ENCODE measurements around the gene IFNA13.

IFNA13 gene

DNA sequence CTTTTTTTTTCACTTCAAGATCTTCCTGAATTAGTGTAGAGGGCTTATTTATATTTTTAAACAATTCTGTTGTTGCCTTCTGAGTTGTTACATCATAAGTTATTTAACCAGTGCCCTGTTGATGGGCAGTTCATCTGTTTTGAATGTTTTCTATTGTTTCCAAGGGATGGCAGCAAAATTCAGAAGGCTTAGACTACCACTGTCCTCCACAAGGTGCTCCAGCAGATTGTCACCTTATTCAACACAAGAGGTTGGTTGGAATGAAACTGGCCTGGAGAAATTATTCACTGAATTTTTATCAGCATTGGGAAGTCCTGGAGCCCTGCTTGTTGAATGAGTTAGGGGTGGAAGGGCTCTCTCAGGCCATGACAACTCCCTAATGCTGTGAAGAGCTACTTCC is 31.4 kb downstream of the IFNA13 start:
- no peak overlapping the region for H3K27ac ChIP-seq (ENCODE audit: low read length, poor library complexity, severe bottlenecking)
- no peak overlapping the region for H3K4ac ChIP-seq (ENCODE audit: low read depth in 1 of 2, low read length in 2 of 2)
- H2BK120ac ChIP-seq (ENCODE audit: low read depth, low read length), result no peak overlapping the region
- H3K27me3 ChIP-seq (ENCODE audit: control insufficient read depth in 1 of 2, insufficient read depth in 1 of 2, low read length in 2 of 2), result no peaks in the 10 kb centered on the region
- H4K91ac ChIP-seq (ENCODE audit: low read length), result no peak overlapping the region
- peaks cover 3% of the 10 kb centered on the region for H3K4me1 ChIP-seq (ENCODE audit: control insufficient read depth, insufficient read depth, low read depth, low read length)
- no peak overlapping the region for H3K9ac ChIP-seq (ENCODE audit: low read length)
- H3K79me1 ChIP-seq (replicated peaks; ENCODE audit: low read length, poor library complexity, severe bottlenecking), result no peaks in the 10 kb centered on the region
- H2BK12ac ChIP-seq (ENCODE audit: low read length in 2 of 2), result no peak overlapping the region
- H2AFZ ChIP-seq (ENCODE audit: low read depth, low read length), result no peak overlapping the region
- H2AK5ac ChIP-seq (ENCODE audit: low read length, severe bottlenecking), result no peak overlapping the region
- no peak overlapping the region for H3K18ac ChIP-seq (ENCODE audit: low read depth in 1 of 2, low read length in 2 of 2)
- H3K14ac ChIP-seq (ENCODE audit: low read length in 2 of 2), result no peak overlapping the region
- no peak overlapping the region for H2BK15ac ChIP-seq (ENCODE audit: low read depth, poor library complexity, severe bottlenecking)
- no peak overlapping the region for H3K4me3 ChIP-seq (ENCODE audit: insufficient read depth in 1 of 2, low read depth in 1 of 2, low read length in 2 of 2)
- H3K4me2 ChIP-seq (ENCODE audit: low read length, poor library complexity, severe bottlenecking), result no peak overlapping the region
- H3K9me3 ChIP-seq (ENCODE audit: control insufficient read depth, low read length), result no peaks in the 10 kb centered on the region
- no peak overlapping the region for H4K8ac ChIP-seq (ENCODE audit: low read length)
- DNase-seq, result no peak
- H2BK5ac ChIP-seq (ENCODE audit: low read depth, low read length, poor library complexity, severe bottlenecking), result no peak overlapping the region
- peaks cover 0 to 20% of the 10 kb centered on the region in 2 experiments for H3K36me3 ChIP-seq (ENCODE audit: control insufficient read depth in 1 of 2, insufficient read depth in 2 of 2, low read depth in 1 of 2, low read length in 2 of 2)
- no peak overlapping the region for H3K23ac ChIP-seq (ENCODE audit: low read length in 2 of 2)

DNA sequence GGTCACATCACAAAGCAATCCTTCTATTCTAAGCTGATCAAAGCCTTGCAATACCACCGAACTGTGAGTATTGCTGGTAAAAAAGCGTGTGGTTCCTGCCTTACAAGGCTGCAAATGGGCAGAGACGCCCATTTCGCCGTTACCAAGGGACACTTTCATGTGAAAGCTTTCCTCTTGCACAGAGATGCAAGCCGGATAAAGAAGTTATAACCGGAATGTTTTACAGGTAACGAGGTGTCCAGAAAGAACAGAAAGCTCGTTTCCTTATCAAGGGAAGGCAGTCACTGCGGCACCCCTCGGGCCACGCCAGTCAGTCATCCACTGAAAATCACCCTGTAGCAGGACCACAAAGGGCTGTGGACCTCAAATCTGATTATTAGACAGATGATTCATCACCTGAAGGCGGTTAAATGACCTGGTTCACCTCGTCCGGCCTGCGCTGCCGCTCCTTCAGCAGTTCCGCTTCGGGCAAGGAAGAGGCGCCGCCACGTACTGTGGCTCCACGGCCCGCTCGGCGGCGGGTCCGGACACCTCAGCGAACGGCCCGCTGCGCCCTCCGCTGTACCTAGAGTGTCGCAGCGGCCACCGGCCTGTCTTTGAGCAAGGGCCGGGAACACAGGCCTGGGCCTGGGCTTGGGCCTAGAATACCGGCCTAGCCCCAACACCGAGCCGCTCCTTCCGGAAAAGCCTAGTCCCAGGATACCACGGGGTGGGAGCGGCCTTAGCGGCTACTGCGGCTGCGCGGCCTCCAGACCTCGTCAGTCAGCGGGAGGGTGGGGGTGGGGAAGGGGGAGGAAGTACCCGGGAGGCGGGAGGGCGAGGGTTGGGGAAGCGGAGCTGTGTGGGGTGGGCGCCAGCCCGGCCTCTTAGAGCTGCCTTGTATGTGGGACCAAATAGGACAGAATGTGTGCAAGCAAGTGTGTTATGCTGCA is 32.9 kb downstream of the IFNA13 start, which contains the start of gene KLHL9:
Gene KLHL9, minus strand, starts transcription at position 704 of the 932 bp plus-strand sequence. Its CDS starts 545 bp downstream, at position 159.
- Histone ChIP-seq H3K36me3 (ENCODE audit: control insufficient read depth in 1 of 2, insufficient read depth in 2 of 2, low read depth in 1 of 2, low read length in 2 of 2) (peaks cover 0 to 24% of the 10 kb centered on the region in 2 experiments), H3K27me3 (ENCODE audit: control insufficient read depth in 1 of 2, insufficient read depth in 1 of 2, low read length in 2 of 2) (no peaks in the 10 kb centered on the region), H2AFZ (ENCODE audit: low read depth, low read length) (peak within 1 kb of the TSS; percentile 33), H3K9me3 (ENCODE audit: control insufficient read depth, low read length) (no peaks in the 10 kb centered on the region), H3K4ac (ENCODE audit: low read depth in 1 of 2, low read length in 2 of 2) (peak within 1 kb of the TSS; percentile 27 to 99), H2AK5ac (ENCODE audit: low read length, severe bottlenecking) (peak within 1 kb of the TSS; percentile 45), H2BK5ac (ENCODE audit: low read depth, low read length, poor library complexity, severe bottlenecking) (peak within 1 kb of the TSS; percentile 11), H3K23ac (ENCODE audit: low read length in 2 of 2) (peak within 1 kb of the TSS in 1 of 2 experiments; percentile 20), H3K18ac (ENCODE audit: low read depth in 1 of 2, low read length in 2 of 2) (peak within 1 kb of the TSS; percentile 80 to 95), H3K4me1 (ENCODE audit: control insufficient read depth, insufficient read depth, low read depth, low read length) (peaks cover 3% of the 10 kb centered on the region), H3K4me3 (ENCODE audit: insufficient read depth in 1 of 2, low read depth in 1 of 2, low read length in 2 of 2) (peak within 1 kb of the TSS; percentile 69 to 99), H3K79me1 (replicated peaks; ENCODE audit: low read length, poor library complexity, severe bottlenecking) (no peaks in the 10 kb centered on the region), H4K8ac (ENCODE audit: low read length) (peak within 1 kb of the TSS; percentile 99), H2BK15ac (ENCODE audit: low read depth, poor library complexity, severe bottlenecking) (peak within 1 kb of the TSS; percentile 60), H3K9ac (ENCODE audit: low read length) (peak within 1 kb of the TSS; percentile 99), H4K91ac (ENCODE audit: low read length) (peak within 1 kb of the TSS; percentile 98), H2BK120ac (ENCODE audit: low read depth, low read length) (peak within 1 kb of the TSS; percentile 91), H2BK12ac (ENCODE audit: low read length in 2 of 2) (no peak within 1 kb of the TSS), H3K4me2 (ENCODE audit: low read length, poor library complexity, severe bottlenecking) (peak within 1 kb of the TSS; percentile 69), H3K27ac (ENCODE audit: low read length, poor library complexity, severe bottlenecking) (peak within 1 kb of the TSS; percentile 77), H3K14ac (ENCODE audit: low read length in 2 of 2) (peak within 1 kb of the TSS; percentile 9 to 63)
- peak; percentile 91 for DNase-seq
- WGBS, result under 1% methylated on average over 49 of the region's 55 CpGs

DNA sequence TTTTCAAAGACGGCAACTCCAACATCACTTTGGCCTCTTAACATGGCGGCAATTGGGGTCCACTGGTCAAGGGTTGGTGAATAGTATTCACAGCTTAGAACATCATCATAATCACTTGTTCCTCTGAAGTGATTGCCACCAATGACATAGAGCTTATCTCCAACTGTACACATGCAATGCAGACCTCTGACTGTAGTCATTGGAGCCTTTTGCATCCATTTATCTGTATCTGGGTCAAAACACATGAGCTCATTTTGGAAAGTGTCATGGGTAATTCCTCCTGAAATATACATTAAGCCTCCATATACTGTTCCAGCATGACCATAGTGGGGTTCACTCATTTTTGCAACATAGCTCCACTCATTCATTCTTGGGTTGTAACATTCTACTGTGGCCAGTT is 34.6 kb downstream of the IFNA13 start:
- 100% methylated on average over 2 of the region's 2 CpGs for WGBS

DNA sequence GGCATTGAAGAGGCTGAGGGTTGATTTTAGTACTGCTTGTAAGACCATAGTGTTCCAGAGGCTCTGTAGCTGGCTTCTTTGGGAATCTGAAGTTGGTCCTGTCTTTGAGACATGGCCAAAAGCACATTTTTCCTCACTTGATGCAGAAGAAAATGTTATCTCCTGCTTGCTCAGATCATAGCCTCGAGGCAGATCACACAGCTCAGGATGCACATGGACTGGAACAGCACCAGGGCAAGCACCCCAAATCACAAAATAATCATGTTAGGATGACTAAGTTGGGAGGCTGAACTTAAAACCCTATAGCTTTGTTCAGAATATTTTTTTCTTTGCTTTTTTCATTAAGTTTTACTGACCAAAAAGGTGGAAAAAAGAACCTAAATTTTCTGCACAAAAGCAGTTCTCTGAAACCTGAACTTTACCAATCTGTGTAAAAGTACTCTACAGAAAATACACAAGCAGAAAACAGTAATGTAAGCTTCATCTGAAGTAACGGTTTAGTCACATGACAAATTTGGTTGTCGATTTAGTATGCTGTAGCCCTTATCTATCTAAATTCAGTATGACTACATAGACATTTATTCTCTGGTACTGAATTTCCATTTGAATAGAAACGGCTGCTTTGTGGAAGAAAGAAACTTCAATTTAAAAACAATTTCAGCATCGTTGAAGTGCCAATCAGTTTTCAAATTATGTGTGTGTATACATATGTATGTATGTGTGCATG is 36.0 kb downstream of the IFNA13 start:
- Histone ChIP-seq H3K9ac (ENCODE audit: low read length) (peak overlapping the region; percentile 63), H3K14ac (ENCODE audit: low read length in 2 of 2) (no peak overlapping the region), H3K79me1 (replicated peaks; ENCODE audit: low read length, poor library complexity, severe bottlenecking) (no peaks in the 10 kb centered on the region), H3K27me3 (ENCODE audit: control insufficient read depth in 1 of 2, insufficient read depth in 1 of 2, low read length in 2 of 2) (no peaks in the 10 kb centered on the region), H4K91ac (ENCODE audit: low read length) (no peak overlapping the region), H4K8ac (ENCODE audit: low read length) (no peak overlapping the region), H3K4ac (ENCODE audit: low read depth in 1 of 2, low read length in 2 of 2) (no peak overlapping the region), H2AFZ (ENCODE audit: low read depth, low read length) (no peak overlapping the region), H3K9me3 (ENCODE audit: control insufficient read depth, low read length) (no peaks in the 10 kb centered on the region), H3K36me3 (ENCODE audit: control insufficient read depth in 1 of 2, insufficient read depth in 2 of 2, low read depth in 1 of 2, low read length in 2 of 2) (peaks cover 0 to 29% of the 10 kb centered on the region in 2 experiments), H2BK12ac (ENCODE audit: low read length in 2 of 2) (no peak overlapping the region), H2BK120ac (ENCODE audit: low read depth, low read length) (no peak overlapping the region), H2AK5ac (ENCODE audit: low read length, severe bottlenecking) (no peak overlapping the region), H2BK5ac (ENCODE audit: low read depth, low read length, poor library complexity, severe bottlenecking) (no peak overlapping the region), H3K4me3 (ENCODE audit: insufficient read depth in 1 of 2, low read depth in 1 of 2, low read length in 2 of 2) (peak overlapping the region in 1 of 2 experiments; percentile 99), H2BK15ac (ENCODE audit: low read depth, poor library complexity, severe bottlenecking) (no peak overlapping the region), H3K23ac (ENCODE audit: low read length in 2 of 2) (no peak overlapping the region), H3K4me1 (ENCODE audit: control insufficient read depth, insufficient read depth, low read depth, low read length) (peaks cover 3% of the 10 kb centered on the region), H3K27ac (ENCODE audit: low read length, poor library complexity, severe bottlenecking) (no peak overlapping the region), H3K4me2 (ENCODE audit: low read length, poor library complexity, severe bottlenecking) (no peak overlapping the region), H3K18ac (ENCODE audit: low read depth in 1 of 2, low read length in 2 of 2) (no peak overlapping the region)
- DNase-seq, result no peak
- no CpG with 5 or more reads among the region's 5 CpGs for WGBS

More for the DNA sequence above, 34.6 kb downstream of the IFNA13 start:
- H2BK15ac ChIP-seq (ENCODE audit: low read depth, poor library complexity, severe bottlenecking), result no peak overlapping the region
- H3K9ac ChIP-seq (ENCODE audit: low read length), result no peak overlapping the region
- H3K4me1 ChIP-seq (ENCODE audit: control insufficient read depth, insufficient read depth, low read depth, low read length), result peaks cover 3% of the 10 kb centered on the region
- no peak overlapping the region for H2AK5ac ChIP-seq (ENCODE audit: low read length, severe bottlenecking)
- no peaks in the 10 kb centered on the region for H3K27me3 ChIP-seq (ENCODE audit: control insufficient read depth in 1 of 2, insufficient read depth in 1 of 2, low read length in 2 of 2)
- H3K4me3 ChIP-seq (ENCODE audit: insufficient read depth in 1 of 2, low read depth in 1 of 2, low read length in 2 of 2), result peak overlapping the region in 1 of 2 experiments; percentile 99
- H3K23ac ChIP-seq (ENCODE audit: low read length in 2 of 2), result no peak overlapping the region
- H2BK120ac ChIP-seq (ENCODE audit: low read depth, low read length), result no peak overlapping the region
- H3K4me2 ChIP-seq (ENCODE audit: low read length, poor library complexity, severe bottlenecking), result peak overlapping the region; percentile 36
- no peak overlapping the region for H4K8ac ChIP-seq (ENCODE audit: low read length)
- H2BK5ac ChIP-seq (ENCODE audit: low read depth, low read length, poor library complexity, severe bottlenecking), result no peak overlapping the region
- peaks cover 0 to 29% of the 10 kb centered on the region in 2 experiments for H3K36me3 ChIP-seq (ENCODE audit: control insufficient read depth in 1 of 2, insufficient read depth in 2 of 2, low read depth in 1 of 2, low read length in 2 of 2)
- H3K4ac ChIP-seq (ENCODE audit: low read depth in 1 of 2, low read length in 2 of 2), result no peak overlapping the region
- H3K27ac ChIP-seq (ENCODE audit: low read length, poor library complexity, severe bottlenecking), result no peak overlapping the region
- no peak overlapping the region for H2AFZ ChIP-seq (ENCODE audit: low read depth, low read length)
- H3K9me3 ChIP-seq (ENCODE audit: control insufficient read depth, low read length), result no peaks in the 10 kb centered on the region
- H3K14ac ChIP-seq (ENCODE audit: low read length in 2 of 2), result no peak overlapping the region
- no peak overlapping the region for H4K91ac ChIP-seq (ENCODE audit: low read length)
- no peak for DNase-seq
- no peak overlapping the region for H2BK12ac ChIP-seq (ENCODE audit: low read length in 2 of 2)
- no peaks in the 10 kb centered on the region for H3K79me1 ChIP-seq (replicated peaks; ENCODE audit: low read length, poor library complexity, severe bottlenecking)
- no peak overlapping the region for H3K18ac ChIP-seq (ENCODE audit: low read depth in 1 of 2, low read length in 2 of 2)

Data from mesenchymal stem cell (in vitro differentiated cells and primary cell).